ENCODE results near the gene GUCY1A1.

The GUCY1A1 gene

DNA sequence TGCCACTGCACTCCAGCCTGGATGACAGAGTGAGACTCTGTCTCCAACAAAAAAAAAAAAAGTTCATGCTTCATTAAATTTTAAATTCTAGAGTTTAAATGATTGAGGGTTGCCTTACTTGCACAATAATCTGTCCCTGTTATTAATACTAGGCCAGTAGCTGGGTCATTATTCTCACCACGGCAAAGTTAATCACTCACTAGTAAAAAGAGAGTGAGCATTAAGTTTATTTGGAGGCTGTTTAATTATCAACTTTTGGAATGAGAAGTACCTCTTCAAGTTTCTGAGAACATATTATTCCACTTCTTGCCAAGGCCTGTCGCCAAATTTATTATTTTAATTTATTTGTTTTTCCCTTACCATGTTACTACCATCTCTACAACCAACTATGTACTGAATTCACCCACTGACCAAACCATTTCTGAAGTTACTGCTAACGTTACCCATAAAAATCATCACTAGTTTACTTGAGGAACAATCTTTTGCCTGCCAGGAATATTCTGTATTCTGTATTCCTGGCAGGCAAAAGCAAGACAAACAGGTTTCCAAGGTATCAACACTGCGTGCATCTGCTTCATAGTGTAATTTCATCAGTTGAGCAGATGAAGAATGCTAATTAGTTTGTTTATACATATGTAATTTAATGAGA lies 26.5 kb downstream of the GUCY1A1 start:
- DNase-seq (ENCODE audit: low read depth in 2 of 2) = no peak

DNA sequence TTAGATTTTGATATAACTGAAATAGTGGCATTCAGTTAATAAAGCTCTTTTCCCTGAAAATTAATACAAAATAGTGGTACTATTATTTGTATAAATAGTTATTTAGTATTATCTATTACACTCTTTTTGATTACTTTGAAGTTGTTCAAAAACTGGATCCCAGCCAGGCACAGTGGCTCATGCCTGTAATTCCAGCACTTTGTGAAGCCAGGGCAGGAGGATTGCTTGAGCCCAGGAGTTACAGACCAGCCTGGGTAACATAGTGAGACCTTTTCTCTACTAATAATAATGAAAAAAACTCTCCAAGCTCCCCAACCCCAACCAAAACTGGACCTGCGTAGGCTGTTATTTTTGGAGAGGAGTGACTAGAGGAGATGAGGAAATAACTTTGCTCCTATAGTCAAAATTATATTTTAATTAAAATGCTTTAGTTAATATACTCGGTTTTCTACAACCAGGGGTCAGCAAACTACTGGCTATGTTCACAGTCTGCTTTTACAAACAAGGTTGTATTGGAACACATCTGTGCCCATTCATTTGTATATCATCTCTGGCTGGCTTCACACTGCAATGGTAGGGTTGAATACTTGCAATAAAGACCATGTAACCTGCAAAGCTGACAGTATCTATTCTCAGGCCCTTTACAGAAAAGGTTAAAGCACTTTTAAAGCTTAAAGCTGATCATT lies 27.6 kb downstream of the GUCY1A1 start:
- DNase-seq (ENCODE audit: low read depth in 2 of 2) = no peak

DNA sequence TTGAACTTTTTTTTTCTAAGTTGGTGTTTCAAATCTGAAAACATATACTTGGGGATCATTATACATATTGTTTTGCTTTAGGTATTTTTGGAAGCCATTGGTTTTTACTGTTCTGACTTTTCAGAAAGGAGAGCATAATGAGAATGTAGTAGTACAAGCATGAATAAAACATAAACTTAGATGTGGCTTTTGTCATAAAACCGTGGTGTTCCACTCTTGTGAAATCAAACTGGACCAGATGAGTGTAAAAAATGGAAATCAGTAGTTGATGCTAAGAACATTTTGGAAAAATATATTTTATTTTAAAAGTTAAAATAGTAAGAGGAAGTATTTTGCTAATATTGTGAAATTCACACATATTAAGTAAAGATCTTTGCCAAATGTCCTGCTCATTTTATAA lies 29.6 kb downstream of the GUCY1A1 start:
- DNase-seq (ENCODE audit: low read depth in 2 of 2) = no peak

DNA sequence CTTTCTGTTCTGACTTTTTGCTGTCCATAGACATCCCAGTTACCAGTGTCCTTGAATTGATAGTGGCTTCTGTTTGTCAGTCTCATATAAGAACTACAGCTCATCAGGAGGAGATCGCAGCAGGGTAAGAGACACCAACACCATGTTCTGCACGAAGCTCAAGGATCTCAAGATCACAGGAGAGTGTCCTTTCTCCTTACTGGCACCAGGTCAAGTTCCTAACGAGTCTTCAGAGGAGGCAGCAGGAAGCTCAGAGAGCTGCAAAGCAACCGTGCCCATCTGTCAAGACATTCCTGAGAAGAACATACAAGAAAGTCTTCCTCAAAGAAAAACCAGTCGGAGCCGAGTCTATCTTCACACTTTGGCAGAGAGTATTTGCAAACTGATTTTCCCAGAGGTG lies 30.1 kb downstream of the GUCY1A1 start:
- no peak for DNase-seq (ENCODE audit: low read depth in 2 of 2)

DNA sequence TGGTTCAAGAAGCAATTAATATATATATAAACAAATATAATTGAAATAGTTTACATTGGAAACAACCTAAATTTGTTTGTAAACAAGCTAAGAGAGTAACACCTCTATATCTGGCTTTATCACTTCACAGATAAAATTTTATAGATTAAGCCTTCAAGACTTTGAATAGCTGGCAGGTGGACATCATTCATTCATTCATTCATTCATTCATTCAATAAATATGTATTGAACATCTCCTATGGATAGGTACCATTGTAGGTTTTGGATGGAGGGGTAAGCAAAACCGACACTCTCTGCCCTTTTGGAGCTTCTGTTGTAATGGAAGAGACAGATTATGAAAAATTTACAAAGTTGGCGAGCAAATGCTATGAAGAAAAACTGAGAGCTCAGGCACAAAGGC lies 35.2 kb downstream of the GUCY1A1 start:
- DNase-seq (ENCODE audit: low read depth in 2 of 2) = no peak

DNA sequence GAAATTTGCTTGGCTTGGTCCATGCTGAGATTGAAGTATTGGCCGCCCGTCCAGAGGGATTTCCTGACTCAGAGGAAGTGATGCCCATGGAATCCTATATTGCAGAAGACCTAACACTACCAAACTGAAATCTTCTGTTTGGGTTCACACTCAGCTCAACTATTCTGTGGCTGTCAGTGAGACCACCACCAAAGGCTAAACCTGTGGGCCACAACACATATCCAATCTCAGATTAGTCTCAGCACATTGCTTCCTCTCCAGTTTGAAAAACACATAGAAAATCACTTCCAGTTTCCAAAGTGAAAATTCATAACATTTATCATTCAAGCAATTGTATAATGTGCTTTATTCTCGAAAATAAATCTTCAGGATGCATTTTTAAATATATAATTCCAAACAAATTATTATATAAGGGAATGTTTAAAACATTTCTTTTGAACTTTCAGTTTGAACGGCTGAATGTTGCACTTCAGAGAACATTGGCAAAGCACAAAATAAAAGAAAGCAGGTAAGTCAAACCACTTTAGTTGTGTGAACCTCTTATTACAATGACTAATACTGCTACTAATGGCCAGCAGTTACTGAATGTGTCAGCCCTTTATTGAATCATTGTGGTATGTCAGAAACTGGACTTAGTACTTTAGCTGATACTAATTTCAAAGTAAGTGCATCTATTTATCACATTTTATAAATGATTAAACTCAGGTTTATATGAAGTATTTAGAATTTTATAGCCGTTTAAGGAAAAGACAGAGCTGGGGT lies 37.0 kb downstream of the GUCY1A1 start:
- no peak for DNase-seq (ENCODE audit: low read depth in 2 of 2)

DNA sequence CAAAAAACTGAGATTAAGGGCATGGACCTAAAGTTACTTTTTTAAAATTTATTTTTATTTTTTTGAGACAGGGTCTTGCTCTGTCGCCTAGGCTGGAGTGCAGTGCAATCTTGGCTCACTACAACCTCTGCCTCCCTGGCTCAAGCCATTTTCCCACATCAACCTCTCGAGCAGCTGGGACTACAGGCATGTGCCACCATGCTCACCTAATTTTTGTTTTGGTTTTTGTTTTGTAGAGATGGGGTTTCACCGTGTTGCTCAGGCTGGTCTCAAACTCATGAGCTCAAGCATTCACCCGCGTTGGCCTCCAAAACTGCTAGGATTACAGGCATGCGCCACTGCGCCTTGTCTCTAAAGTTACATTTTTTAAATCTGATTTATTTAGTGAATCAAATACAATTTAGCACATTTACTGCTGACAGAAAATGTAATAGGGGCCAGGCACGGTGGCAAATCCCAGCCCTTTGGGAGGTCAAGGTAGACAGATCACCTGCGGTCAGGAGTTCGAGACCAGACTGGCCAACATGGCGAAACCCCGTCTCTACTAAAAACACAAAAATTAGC lies 38.3 kb downstream of the GUCY1A1 start:
- no peak for DNase-seq (ENCODE audit: low read depth in 2 of 2)

DNA sequence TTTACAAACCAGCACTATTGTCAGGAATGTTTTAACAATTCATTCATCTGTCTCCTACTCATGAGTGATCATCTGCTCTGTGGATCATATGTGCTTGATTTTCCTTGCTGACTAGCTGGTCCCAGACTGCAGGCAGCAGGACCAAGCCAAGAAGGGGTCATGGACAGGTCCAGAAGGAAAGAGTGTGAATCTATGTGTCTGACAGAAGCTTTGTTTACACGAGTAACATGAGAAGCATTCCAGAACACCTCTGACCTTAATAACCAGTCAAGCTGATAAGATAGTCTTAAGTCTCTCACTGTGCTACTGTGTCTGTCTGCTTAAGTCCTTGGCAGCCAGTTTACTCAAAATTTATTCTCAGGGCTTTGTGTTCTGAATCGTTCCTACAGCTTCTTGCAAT lies 39.0 kb downstream of the GUCY1A1 start:
- no peak for DNase-seq (ENCODE audit: low read depth in 2 of 2)

DNA sequence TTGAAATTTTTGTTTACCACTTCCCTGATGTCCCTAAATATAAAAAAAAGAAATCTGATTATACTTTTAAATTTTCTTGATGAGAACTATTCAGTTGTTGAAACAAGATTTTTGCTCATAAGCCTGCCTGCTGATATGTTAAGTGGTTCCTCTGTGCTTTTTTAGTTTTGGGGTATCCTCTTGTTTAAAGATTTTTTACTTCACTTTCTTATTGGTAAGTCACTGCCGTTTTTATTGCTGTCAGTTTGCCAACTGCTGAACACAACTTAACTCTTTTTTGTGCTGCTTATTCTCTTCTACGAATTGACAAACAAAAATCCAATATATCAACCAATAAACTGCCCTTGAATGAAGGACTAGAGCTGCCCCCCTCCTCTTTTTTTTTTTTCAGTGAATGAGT lies 39.5 kb downstream of the GUCY1A1 start:
- DNase-seq (ENCODE audit: low read depth in 2 of 2) = no peak

DNA sequence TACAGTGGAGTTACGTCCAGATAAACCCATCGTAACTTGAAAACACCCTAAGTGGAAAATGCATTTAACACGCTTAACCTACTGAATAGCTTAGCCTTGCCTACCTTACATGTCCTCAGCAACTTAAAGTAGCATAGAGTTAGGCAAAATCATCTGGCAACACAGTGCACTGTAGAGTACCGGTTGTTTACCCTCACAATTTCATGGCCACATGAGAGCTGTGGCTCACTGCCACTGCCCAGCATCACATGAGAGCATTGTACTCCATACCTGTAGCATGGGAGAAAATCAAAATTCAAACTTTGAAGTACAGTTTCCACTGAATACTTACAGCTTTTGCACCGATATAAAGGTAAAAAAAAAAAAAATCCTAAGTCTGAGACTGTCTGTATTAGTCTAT lies 40.6 kb downstream of the GUCY1A1 start:
- no peak for DNase-seq (ENCODE audit: low read depth in 2 of 2)

DNA sequence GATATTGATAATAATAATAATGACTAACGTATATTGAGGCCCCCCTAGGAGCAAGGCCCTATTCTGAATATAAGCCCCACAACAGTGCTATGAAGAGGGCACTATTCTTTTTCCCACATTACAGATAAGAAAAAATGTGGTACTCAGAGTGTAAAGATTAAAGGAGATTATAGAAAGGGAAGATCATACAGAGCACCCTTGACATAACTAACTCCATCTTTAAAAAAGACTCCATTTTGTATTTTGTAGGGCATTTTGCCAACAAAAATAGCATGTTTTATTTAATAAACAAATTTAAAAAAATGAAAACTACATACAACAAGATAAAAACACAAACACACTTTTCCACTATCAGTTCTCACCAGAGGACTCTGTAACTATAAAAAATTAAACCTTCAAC lies 42.1 kb downstream of the GUCY1A1 start:
- no peak for DNase-seq (ENCODE audit: low read depth in 2 of 2)

DNA sequence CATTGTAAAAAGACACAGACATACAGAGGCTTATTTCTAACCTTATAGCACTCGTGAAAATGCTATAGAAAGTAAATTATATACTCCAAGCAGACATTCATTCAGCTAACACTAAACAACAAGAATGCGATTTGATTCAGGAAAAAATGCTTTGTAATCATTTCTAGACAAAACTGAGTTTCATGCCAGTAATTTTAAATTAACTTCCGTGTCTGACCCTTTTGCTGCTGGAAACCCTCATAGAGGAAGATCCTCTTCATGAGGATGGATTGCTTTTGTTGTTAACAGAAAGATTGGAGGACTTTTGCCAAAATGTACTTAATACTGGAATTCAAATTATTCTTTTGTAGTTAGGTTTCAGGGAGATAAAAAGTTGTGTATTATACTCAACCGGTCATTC lies 43.3 kb downstream of the GUCY1A1 start:
- no peak for DNase-seq (ENCODE audit: low read depth in 2 of 2)

DNA sequence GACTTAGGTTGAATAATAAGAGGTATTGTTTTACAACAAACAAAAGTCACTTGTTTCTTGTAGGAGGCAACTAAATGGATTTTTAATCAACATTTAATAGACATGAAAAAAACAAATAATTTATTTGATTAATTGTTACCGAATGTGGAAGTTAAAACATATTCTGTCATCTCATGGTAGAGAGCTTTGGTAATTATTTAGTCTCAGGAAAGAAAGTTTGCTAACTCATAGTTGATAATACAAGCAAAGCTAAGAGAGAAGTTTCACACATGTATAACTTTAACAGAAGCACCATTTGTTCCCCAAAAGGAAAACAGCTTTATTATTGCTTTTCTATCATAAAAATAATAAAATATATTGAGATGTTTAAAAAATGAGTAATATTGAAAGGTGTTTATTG lies 44.9 kb downstream of the GUCY1A1 start:
- DNase-seq (ENCODE audit: low read depth in 2 of 2) = no peak

DNA sequence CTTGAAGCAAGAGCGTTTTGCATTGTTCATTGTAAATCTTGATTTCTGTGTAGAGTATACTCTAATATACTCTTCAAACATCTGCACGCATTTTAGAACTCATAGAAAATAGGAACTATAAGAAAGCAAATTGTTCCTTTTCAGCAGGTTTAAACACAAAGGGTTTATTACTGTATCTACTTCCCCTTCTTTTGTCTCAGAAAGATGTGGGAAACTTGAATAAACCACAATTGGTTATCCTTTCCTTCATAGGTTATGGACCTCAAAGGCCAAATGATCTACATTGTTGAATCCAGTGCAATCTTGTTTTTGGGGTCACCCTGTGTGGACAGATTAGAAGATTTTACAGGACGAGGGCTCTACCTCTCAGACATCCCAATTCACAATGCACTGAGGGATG lies 46.2 kb downstream of the GUCY1A1 start:
- DNase-seq (ENCODE audit: low read depth in 2 of 2) = no peak

DNA sequence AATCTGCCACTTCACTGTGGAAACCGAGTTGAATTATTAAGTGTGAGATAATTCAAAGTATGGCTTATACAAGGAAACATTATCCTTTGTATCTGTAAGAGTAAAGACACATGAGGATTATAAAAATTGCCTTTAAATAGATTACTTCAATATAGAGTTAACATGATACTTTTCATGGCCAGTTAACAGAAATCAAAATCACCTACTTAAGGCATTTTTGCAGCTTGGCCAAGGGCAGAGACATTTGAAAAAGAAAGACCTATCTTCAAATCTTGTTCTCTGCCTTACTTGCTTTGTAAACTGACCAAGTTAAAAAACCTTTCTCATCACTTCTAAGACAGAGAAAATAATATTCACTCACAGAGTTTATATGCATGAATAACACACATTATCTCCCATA lies 47.3 kb downstream of the GUCY1A1 start:
- DNase-seq (ENCODE audit: low read depth in 2 of 2) = no peak

DNA sequence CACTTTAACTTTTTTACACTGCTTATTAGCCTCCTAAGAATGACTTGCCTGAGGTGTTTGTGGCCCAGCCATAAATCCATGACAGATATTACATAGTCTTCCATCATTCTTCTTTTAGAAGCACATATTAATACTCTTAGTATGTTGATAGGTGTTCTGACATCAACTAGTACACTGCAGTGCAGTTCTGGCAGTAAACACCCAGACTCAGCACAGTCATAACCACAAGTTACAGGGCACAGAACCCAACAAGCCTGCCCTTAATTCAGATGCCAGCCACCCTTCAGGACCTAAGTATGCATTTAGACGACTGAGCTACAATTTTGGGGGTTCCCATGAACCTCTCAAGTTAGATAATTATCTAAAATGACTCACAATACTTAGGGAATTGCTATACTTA lies 55.7 kb downstream of the GUCY1A1 start:
- DNase-seq (ENCODE audit: low read depth in 2 of 2) = no peak

DNA sequence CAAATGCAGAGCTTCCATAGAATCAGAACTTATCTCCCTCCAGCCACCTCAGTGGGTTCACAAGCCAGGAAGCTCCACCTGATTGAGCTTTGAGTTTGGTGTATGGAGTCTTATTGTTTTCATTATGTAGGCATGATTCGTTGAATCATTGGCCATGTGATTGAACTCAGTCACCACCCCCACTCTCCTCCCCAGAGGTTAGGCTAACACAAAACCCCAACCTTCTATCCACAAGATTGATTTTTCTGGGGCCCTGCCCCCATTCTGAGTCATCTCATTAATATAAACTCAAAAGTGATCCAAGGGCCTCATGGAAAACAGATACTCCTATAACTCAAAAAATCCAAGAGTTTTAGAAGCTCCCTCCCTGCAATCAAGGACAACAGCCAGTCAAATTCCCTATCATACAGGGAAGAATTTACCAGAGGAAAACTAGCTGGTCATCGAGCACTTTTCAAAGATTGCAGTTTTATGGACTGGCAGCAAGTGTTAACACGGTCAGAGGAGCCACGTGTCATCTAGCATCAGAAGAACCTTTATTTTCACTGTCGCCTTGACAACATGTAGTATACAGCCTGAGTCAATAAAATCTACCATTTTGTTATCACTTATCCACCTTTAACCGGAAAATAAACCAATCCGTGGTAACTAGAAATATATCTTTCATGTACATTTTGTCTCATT lies 56.3 kb downstream of the GUCY1A1 start:
- no peak for DNase-seq (ENCODE audit: low read depth in 2 of 2)

DNA sequence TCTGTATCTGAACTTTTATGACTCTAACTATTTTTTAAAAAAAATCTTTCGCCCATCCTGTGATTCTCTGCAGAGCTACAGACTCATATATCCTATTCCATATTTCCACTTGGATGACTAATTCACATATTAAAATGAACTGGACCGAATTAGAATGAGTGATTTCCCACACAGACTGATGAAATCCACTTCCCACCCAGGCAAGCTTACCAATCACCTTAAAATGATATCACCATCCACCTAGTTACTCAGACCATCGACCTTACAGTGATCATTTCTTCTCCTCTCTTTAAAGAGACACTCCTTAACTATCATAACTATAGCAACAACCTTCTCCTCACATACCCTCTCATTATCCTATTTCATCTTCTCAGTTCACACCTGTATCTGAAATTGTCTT lies 58.1 kb downstream of the GUCY1A1 start:
- DNase-seq (ENCODE audit: low read depth in 2 of 2) = no peak

DNA sequence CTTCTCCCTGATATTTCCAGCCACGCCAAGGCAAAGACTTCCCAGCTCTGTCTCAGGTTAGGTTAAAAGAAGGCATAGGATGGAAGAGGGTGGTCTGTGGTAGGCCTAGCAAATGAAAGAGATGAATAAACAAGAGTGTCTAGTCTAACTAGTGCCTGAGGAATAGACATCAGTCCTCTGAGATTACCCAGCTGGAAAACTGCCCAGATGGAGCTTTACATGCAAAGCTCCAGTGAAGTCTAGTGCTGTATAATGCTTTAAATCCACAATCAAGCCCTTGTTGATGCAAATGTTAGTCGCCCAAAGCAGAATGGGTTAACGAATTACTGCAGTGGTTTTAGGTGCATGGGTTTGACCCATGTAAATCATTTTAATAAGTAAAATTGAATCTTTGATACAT lies 67.4 kb downstream of the GUCY1A1 start:
- DNase-seq (ENCODE audit: low read depth in 2 of 2) = no peak

DNA sequence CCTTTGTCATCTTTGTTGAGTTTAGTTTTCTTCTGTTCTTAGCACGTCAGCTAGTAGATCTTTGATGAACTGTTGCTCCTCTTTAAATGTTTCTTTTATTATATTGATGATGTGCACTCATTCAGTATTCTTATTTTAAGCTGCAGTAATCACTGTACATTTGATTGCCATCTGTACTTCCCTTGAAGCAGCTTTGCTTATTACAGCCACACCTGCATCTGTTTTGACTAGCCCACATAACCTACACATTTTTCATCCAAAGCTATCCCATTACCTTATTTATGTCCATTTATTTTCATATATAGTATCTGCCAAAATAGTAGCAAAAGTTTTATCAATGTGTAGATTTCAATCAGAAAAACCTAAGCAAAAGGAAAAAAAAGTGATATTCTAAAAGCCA lies 68.3 kb downstream of the GUCY1A1 start:
- no peak for DNase-seq (ENCODE audit: low read depth in 2 of 2)

DNA sequence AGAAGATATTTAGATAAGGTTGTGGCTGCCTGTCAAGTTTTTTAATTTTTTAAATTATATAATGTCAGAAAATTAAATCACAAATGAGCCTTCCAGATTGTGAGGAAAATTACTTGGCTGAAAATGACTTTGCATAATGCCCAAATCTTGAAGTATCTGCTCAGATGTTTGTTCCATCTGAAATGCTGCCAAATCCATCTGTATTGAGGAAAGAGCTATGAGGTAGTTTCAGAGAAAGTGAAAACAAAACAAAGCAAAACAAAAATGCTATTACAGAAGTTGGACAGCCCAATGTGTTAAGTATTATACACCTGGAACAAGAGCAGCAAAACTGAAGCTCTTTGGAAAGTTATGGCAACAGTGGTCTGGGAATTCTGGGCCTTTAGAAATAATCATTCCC lies 68.8 kb downstream of the GUCY1A1 start:
- no peak for DNase-seq (ENCODE audit: low read depth in 2 of 2)

DNA sequence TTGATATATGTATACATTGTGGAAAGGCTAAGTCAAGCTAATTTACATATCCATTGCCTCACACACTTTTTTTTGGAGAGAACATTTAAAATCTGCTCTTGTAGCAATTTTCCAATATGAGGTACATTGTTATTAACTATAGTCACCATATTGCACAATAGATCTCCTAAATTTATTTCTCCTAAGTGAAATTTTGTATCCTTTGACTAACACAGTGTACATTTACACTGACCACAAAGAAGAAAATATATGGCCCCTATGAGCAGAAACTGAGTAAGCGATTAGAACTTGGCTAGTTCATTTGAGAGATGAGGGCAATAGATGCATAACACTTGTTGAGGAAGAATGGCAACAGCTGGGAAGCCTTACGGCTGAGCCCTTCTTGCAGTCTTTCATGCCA lies 71.9 kb downstream of the GUCY1A1 start:
- no peak for DNase-seq (ENCODE audit: low read depth in 2 of 2)

Data from stimulated activated CD8-positive, alpha-beta memory T cell treated with anti-CD3 and anti-CD28 coated beads, Interleukin-15, amount 100 ng/mL, for 48 hours (primary cell).